ENCODE measurements around the gene ZNRF1. TPM values are rescaled to one million over a fixed set of nuclear protein-coding genes. Genes with fewer than 3 reads are reported as not detected.

Gene ZNRF1
- total RNA-seq, 6 experiments from 2014 or later: 10.2 to 18.8 (median 11.1) TPM

DNA sequence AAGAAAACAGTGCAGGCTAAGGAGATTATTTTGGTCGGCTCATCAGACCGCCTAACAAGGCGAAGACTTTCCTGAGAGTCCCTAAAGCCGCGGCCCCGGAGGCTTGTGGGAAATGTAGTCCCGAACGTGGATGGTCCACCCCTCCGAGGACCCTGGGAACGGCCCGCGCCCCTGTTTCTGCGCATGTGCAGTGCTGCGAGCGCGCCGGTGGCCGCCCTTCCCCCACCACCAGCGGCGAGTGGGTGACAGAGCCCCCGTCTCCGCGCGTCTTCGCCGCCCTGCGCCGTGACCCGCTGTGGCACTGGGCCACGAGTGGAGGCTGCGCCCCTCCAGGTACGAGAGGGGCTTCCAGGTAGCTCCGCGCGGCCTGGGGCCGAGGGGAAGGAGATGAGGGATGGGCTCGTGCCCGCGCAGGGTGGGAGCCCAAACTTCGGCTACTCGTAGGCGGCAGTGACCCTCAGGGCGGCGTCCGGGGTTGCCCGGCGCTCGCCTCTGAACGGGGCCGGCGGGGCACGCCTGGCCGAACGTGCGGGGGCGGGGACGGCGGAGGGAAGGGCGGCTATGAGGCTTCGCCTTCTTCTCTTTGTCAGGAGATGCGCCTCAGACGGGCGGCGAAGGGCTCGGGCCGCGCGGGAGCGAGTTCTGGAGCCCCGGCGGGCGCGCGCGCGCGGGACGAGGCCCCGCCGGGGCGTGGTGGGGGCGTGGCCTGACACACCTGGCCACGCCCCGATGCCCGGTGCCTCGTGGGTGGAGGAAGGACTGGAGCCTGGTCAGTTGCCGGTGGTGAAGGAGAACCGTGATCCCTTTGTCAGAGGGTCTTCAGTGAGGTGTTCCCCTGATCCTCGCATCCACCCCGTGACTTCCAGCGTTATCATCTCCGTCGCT lies 149.7 kb downstream of the ZNRF1 start, which contains the start of gene ZFP1:
TSS of gene ZFP1 (plus strand) at position 214 of the 885 bp plus-strand sequence. CDS start 4,428 bp downstream, outside the sequence.
- ATAC-seq (peak; percentile 95 to 97 (median 96)), DNase-seq (peak; percentile 91 to 95 (median 95))
- peak within 1 kb of the TSS; percentile 85 to 100 (median 95) for H3K4me3 ChIP-seq
- peaks cover 0 to 12% (median 0%) of the 10 kb centered on the region in 4 donors for H3K4me1 ChIP-seq
- peaks cover 0 to 7% (median 0%) of the 10 kb centered on the region in 4 donors for H3K36me3 ChIP-seq
- TF ChIP-seq POLR2A (IDR thresholded peaks at IDR 0.05): peak; percentile 51
- TF ChIP-seq, protein P1, sequence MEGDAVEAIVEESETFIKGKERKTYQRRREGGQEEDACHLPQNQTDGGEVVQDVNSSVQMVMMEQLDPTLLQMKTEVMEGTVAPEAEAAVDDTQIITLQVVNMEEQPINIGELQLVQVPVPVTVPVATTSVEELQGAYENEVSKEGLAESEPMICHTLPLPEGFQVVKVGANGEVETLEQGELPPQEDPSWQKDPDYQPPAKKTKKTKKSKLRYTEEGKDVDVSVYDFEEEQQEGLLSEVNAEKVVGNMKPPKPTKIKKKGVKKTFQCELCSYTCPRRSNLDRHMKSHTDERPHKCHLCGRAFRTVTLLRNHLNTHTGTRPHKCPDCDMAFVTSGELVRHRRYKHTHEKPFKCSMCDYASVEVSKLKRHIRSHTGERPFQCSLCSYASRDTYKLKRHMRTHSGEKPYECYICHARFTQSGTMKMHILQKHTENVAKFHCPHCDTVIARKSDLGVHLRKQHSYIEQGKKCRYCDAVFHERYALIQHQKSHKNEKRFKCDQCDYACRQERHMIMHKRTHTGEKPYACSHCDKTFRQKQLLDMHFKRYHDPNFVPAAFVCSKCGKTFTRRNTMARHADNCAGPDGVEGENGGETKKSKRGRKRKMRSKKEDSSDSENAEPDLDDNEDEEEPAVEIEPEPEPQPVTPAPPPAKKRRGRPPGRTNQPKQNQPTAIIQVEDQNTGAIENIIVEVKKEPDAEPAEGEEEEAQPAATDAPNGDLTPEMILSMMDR (IDR thresholded peaks at IDR 0.05): no peak
- peaks cover 0 to 7% (median 2%) of the 10 kb centered on the region in 4 donors for H3K9me3 ChIP-seq
- intact Hi-C loops (cut with DNase I): no loop called here
- 12% methylated on average over 13 of the region's 93 CpGs for WGBS (ENCODE audit: insufficient coverage, low coverage, low lambda C conversion rate, missing lambda C conversion rate)
- H3K27ac ChIP-seq: peak within 1 kb of the TSS; percentile 59 to 92 (median 74)
- H3K27me3 ChIP-seq: no peaks in the 10 kb centered on the region

DNA sequence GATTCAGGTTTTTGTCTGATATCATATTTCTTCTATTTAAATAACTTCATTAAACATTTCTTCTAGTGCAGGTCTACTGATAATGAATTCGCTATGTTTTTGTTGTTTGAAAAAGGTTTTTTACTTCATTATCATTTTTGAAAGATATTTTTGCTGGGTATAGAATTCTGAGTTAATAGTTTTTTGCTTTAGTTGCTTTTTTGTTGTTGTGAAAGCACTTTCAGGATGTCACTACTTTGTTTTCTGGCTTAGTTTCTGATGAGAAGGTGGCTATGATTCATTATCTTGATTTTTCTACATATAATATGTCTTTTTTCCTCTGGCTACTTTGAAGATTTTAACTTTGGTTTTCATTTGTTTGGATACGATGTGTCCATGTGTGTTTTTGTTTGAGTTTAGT lies 153.0 kb downstream of the ZNRF1 start:
- intact Hi-C loops (cut with DNase I): no loop called here
- peaks cover 0 to 12% (median 0%) of the 10 kb centered on the region in 4 donors for H3K4me1 ChIP-seq
- H3K36me3 ChIP-seq: peaks cover 0 to 10% (median 2%) of the 10 kb centered on the region in 4 donors
- no peak overlapping the region for H3K27ac ChIP-seq
- TF ChIP-seq POLR2A (IDR thresholded peaks at IDR 0.05): no peak
- TF ChIP-seq, protein P1 (IDR thresholded peaks at IDR 0.05): no peak
- ATAC-seq: no peak
- H3K27me3 ChIP-seq: no peaks in the 10 kb centered on the region
- no peak overlapping the region for H3K4me3 ChIP-seq
- peaks cover 0 to 7% (median 2%) of the 10 kb centered on the region in 4 donors for H3K9me3 ChIP-seq
- no peak for DNase-seq
- 44% methylated on average over 2 of the region's 2 CpGs for WGBS (ENCODE audit: insufficient coverage, low coverage, low lambda C conversion rate, missing lambda C conversion rate)

DNA sequence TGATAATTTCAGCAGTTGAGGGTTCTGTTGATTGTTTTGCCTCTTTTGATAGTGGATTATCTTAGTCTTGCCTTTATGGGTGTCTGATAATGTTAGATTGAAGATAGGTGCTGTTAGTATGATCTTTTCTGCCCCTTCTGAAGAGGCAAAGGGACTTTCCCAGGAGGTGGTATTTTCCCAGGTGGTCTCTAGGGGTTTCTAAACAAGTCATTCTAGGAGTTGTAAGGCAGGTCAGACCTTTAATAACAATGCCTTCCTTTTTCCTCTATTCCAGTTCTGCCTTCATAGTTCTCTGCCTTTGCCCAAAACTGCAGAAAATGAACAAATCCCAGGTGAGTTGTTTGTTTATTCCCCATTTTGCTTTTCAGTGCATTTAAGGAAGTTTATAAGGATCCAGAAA lies 153.8 kb downstream of the ZNRF1 start:
- DNase-seq (no peak), ATAC-seq (no peak)
- TF ChIP-seq, protein P1 (IDR thresholded peaks at IDR 0.05): no peak
- no peak for TF ChIP-seq POLR2A (IDR thresholded peaks at IDR 0.05)
- no peak overlapping the region for H3K4me3 ChIP-seq
- peaks cover 0 to 12% (median 0%) of the 10 kb centered on the region in 4 donors for H3K4me1 ChIP-seq
- no peak overlapping the region for H3K27ac ChIP-seq
- H3K36me3 ChIP-seq: peaks cover 0 to 10% (median 2%) of the 10 kb centered on the region in 4 donors
- H3K27me3 ChIP-seq: no peaks in the 10 kb centered on the region
- H3K9me3 ChIP-seq: peaks cover 0 to 7% (median 2%) of the 10 kb centered on the region in 4 donors
- intact Hi-C loops (cut with DNase I): no loop called here

DNA sequence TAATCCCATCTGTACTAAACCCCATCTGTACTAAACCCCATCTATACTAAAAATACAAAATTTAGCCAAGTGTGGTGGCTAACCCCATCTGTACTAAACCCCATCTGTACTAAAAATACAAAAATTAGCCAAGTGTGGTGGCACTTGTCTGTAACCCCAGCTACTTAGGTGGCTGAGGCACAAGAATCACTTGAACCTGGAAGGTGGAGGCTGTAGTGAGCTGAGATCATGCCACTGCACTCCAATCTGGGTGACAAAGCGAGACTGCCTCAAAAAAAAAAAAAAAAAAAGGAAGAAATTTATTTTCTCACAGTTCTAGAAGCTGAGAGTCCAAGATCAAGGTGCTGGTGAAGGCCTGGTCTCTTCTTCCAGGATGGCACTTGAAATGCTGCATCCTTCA lies 161.6 kb downstream of the ZNRF1 start:
- intact Hi-C loops (cut with DNase I): no loop called here

More for the DNA sequence above, 161.6 kb downstream of the ZNRF1 start:
- no peak for ATAC-seq
- DNase-seq: no peak
- H3K4me3 ChIP-seq: no peak overlapping the region
- no peaks in the 10 kb centered on the region for H3K27me3 ChIP-seq
- H3K36me3 ChIP-seq: peaks cover 0 to 18% (median 2%) of the 10 kb centered on the region in 4 donors
- no peaks in the 10 kb centered on the region for H3K4me1 ChIP-seq
- H3K27ac ChIP-seq: no peak overlapping the region
- H3K9me3 ChIP-seq: peaks cover 0 to 5% (median under 1%) of the 10 kb centered on the region in 4 donors
- TF ChIP-seq POLR2A (IDR thresholded peaks at IDR 0.05): no peak
- TF ChIP-seq, protein P1 (IDR thresholded peaks at IDR 0.05): no peak
- 78% methylated on average over 1 of the region's 1 CpG for WGBS (ENCODE audit: insufficient coverage, low coverage, low lambda C conversion rate, missing lambda C conversion rate)

Other genes with a start within 250 kb of the ZNRF1 start
- 1 to 10 TPM in 1 of 6 experiments, under 1 TPM in 2, not detected in 3; 0.19 to 1.2 (median 0.22) TPM for gene FA2H, start 224.2 kb upstream of the ZNRF1 start, total RNA-seq
- 10 to 100 TPM; 23.2 to 69.5 (median 48.3) TPM for gene WDR59, start 13.9 kb upstream of the ZNRF1 start, total RNA-seq
- 10 to 100 TPM; 62.9 to 98.5 (median 90.2) TPM for gene LDHD, start 117.8 kb downstream of the ZNRF1 start, total RNA-seq
- gene ZFP1, start 149.5 kb downstream of the ZNRF1 start, total RNA-seq: 10 to 100 TPM in 3 of 6 experiments, 1 to 10 TPM in 3; 3.7 to 18.6 (median 9.3) TPM
- not detected for gene CTRB2, start 208.1 kb downstream of the ZNRF1 start, total RNA-seq
- gene CTRB1, start 220.0 kb downstream of the ZNRF1 start, total RNA-seq: not detected

Data from right lobe of liver (tissue), 6 donors.